Tongue (tissue), 2 donors: ENCODE measurements around the gene NTM. TPM values are rescaled to one million over a fixed set of nuclear protein-coding genes. Genes with fewer than 3 reads are reported as not detected.
"Not testable (repeated sequence)": the region's sequence is repeated elsewhere in the genome, so short reads cannot be mapped to it uniquely, and the experiment has no call there.

ENCODE experiments used
- DNase-seq: peaks from one replicate; pipeline ENCODE4 v3.0.0-alpha.2; 2015
- total RNA-seq: library from RNA; depleted of rRNA; stranded (reverse); fragments of >200 nt; gene quantifications from one replicate; pipeline ENCODE4 v1.2.3, GENCODE V29; 2014

The NTM gene
- total RNA-seq, 1 donor from 2014 or later, result 12.1 TPM

DNA sequence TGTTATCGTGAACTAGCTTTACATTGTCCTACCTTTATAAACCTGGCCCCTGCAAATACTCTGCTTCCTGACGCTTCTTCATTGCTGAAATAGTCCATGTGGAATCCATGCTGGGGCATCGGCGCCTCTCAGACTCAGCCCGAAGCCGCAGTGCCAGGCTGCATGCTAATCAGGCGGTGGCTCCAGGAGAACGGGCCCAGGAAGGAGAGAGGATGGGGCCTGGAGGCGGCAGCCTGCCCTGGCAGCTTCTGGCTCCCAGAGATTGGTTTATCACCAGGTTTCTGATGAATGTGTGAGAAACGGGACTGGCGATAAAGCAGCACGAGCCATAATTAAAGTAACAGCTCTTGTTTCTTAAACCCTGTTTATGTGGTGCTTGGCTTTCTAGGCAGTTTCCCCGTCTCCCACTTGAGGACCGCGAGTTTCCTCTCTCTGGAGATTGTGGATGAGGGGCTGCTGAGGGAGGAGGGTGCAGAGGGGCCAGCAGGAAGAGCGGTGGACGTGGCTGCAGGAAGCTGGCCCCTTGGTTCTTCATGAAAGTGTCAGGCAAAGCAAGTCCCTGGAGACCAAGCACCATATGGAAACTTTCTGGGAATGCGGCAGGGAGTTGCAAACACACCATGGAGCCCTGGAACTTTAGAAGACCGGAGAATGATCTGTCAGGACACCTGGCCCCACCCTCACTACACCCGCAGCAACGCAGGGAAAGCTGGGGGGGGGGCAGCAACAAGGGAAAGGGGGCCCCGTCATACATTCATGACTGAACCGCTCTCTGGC is 93.4 kb downstream of the NTM start:
- no peak for DNase-seq

- DNase-seq, result no peak
Measured at GRCh38 chr11:131464461-131464860, 94.0 kb downstream of the NTM start.

DNA sequence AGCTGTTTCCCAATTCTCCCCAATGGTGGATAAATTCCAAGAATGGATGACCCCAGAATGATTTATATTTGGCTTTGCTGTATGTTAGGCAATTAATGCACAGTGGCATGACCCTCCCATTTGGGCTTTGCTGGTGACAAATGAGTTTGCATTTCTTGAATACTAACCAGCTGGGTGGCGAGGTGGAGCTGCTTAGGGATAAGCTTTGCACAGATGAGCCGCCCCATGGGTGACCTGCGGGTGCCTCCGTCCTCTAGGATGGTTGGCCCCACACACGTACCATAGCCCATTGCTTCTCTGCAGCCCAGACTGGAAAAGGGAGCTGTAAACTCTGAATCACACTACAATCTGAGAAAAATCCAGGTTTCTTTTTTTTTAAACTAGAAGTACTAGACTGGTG is 94.6 kb downstream of the NTM start:
- no peak for DNase-seq

DNA sequence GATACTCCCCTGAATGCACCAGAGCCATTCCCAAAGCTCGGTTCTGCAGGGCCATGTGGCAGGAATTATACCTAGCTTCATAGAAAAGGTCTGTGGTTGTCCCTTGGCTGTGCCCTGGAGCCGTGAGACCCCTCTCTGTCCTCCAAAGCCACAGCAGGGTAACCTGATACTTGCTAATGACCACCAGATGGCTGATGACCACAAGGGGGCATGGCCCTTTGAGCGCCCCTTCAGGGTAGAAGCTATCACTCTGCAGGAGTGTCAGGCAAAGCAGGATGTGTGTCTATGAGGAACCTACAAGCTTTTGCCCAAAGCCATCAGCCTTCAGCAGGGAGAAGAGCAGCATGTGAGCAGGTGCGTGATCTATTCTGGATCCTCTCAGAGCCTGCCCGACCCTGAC is 95.3 kb downstream of the NTM start:
- peak; percentile 8 for DNase-seq

DNA sequence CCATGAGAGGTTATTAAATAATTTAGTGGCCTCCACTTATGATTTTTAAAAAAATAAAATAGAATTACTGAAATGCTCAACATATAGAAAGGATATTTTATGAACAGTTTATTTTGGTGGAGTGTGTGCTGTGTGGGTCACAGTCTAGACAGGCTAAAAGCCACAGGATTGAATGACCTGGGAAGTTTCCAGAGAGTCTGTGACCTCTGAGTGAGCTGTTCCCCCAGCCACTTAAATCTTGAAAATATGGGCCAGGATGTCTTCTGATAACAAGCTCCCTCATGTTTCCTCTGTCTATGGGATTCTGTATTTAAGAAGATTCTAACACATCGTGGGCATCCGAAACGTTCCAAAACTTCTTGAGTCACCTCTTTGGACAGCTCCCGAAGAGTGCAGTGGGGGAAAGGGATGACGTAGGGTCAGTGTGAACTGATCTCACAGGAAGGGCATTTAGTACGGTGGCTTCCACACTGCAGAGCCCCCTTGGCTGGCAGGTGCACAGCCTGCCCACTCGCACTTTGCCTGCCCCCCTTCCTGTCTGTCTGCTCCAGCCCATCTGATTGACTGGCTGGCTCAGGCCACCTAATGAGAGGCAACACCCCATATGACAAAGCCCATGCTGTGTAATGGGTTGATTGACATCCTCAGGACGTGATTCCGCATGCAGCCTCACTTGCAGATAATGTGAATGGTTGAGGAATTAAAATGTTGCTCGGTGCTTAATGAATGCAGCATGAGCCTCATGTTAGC is 97.4 kb downstream of the NTM start:
- peak; percentile 18 for DNase-seq

GRCh38 chr11:131468565-131468964 is 98.2 kb downstream of the NTM start:
- no peak for DNase-seq

- DNase-seq, result no peak
Measured at GRCh38 chr11:131470216-131470925, 100.0 kb downstream of the NTM start.

- no peak for DNase-seq
Measured at GRCh38 chr11:131471976-131472375, 101.6 kb downstream of the NTM start.

GRCh38 chr11:131474947-131475346 is 104.5 kb downstream of the NTM start:
- DNase-seq, result no peak

DNA sequence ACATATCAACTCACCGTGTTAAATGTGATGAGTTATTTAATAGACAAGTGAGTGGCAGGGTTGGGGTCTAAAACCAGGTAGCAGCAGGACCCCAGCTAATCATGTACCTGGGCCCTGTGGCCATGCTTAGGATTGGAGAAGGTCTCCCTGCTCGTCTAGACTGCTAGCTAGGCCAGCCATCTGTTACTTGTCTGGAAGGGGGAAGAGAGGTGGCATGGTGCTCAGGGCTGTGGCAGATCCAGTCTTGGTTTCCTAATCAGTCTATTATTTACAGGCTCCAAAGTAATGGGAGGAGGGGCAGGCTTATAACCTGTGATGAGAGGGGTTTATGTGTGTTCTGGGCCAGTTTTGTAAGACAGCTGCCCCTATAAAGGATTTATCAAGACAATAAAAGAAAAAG is 105.9 kb downstream of the NTM start:
- no peak for DNase-seq

DNA sequence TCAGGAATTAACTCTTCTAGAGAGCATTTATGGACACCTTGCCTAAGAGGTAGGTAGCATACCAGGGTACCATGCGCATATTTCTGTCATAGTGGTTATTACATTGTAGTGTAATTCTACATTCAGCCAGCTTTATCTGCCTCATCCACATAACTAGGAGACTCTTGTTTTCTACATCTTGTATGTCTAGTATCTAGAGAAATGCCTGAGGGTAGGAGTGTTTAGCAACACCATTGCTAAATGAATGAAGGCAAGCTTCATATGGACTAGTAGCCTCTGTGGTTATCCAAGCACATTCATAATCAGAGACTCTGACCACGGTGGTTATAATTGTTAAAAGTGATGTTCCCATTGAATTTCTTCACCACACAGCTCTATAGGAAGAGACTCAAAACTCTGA is 107.9 kb downstream of the NTM start:
- no peak for DNase-seq

- no peak for DNase-seq
Measured at GRCh38 chr11:131481303-131481702, 110.9 kb downstream of the NTM start.

DNA sequence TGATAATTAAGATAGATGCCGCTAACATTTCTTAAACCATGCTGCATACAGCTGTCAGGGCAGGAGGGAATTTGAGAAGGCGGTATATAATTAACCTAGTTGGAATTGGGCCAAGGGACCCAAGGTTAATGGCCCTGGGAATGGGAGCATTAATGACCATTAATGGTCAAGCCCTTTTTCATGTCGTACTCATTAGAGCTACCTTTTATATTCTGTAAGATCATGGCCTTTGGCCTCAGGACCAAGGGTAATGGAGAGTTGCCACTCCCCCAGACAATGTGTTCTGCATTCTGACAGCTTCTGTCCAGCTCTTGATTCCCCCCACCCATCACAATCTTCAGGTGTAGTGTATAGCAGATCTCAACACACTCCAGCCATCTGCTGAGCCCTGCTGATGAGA is 111.6 kb downstream of the NTM start:
- DNase-seq, result no peak

GRCh38 chr11:131483453-131483852 is 113.0 kb downstream of the NTM start:
- DNase-seq, result no peak

- no peak for DNase-seq
Measured at GRCh38 chr11:131483877-131484276, 113.5 kb downstream of the NTM start.

DNA sequence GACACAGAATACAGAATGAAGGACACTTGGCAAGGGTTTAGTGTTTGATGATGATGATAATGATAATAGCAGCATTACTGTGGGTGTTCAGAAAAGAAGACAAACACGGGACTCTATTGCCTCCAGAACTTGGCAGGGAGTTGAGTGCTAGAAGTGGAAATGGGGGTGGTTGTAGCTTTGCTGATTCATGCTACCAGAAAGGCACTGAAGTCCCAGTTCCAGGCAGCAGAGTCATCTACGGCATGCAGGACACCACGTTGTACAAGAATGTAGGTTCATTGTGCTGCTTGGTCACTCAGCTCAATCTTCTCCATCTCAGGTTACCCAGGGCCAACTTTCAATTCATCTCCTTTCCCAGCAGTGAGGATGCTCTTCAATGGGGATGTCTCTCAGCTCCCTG is 115.7 kb downstream of the NTM start:
- DNase-seq, result no peak

DNA sequence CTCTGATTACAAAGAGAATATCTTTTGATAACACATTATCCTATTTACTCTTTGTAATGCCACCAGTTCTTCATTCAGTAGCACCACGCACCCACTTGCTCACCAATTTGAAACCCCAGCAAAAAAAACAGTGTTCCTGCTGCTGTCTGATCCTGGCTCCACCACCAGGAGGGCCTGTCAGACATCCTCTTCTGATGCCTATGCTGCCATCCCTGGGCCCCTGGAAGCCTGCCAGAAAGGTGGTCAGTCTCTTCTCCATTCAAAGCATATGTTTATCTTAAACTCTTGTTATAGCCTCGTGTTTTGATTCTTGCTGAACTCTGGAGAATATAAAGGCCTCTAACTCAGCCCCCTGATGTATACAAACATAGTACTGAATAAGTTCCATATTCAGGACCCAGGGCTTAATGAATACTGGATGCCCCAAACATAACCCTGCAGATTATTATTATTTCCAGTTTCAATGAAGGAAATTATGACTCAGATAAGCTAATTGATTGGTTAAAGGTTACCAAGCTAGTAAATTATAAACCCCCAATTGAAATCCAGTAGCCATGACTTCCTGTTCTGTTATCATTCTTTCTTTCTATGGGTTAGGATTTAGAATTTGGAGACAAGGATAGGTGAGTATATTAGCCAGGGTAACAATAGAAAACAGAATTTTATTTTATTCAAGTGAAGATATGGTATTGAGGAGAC is 116.7 kb downstream of the NTM start:
- no peak for DNase-seq

DNA sequence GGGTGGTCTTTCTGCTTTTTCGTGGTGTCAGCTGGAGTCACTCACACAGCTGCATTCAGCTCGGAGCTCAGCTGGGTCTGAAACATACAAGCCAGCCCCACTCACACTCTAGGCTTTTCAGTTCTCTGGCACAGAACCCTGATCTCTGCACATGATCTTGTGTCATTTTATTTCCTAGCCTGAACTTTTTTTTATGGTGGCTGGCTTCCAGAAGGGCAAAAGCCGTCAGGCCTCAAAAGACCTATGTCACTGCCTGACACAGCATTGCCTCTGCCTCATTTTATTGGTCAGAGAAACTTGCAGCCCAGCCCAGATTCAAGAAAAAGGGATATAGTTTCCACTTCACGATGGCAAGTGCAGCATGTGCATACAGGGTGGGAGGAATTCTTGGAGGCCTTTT is 117.8 kb downstream of the NTM start:
- peak; percentile 68 for DNase-seq

DNA sequence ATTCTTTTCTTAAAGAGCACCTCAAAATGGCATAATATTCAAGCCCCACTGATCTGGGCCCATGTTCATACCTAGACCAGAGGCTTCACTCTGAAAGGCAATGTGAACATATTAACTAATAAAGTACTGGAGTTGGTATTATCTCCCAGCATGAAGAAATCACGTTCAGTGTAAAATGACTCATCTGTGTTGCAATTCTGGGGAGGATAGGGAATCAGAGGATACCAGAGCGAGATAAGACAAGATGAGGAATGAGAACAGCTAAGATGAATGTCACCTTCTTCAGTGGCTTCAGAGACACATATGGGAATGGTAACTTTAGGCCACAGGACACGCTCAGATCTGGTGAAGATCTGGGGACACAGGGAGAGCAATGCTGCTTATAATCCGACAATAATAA is 121.1 kb downstream of the NTM start:
- no peak for DNase-seq

GRCh38 chr11:131495423-131495822 is 125.0 kb downstream of the NTM start:
- DNase-seq, result peak; percentile 42

GRCh38 chr11:131497686-131498085 is 127.3 kb downstream of the NTM start:
- DNase-seq, result not testable (repeated sequence)

GRCh38 chr11:131498631-131499160 is 128.3 kb downstream of the NTM start:
- DNase-seq, result no peak
